Measurements from ENCODE around the gene KRTAP6-3.

- TF ChIP-seq CTCF (IDR thresholded peaks at IDR 0.05) (no peak), ZBTB43 (CRISPR knock-in tag; IDR thresholded peaks at IDR 0.05) (no peak), TP53 (CRISPR knock-in tag; IDR thresholded peaks at IDR 0.05) (no peak), FOXK1 (CRISPR knock-in tag; IDR thresholded peaks at IDR 0.05) (no peak), ZBTB21 (CRISPR knock-in tag; IDR thresholded peaks at IDR 0.05; ENCODE audit: borderline replicate concordance) (no peak), AFF4 (CRISPR knock-in tag; IDR thresholded peaks at IDR 0.05; ENCODE audit: borderline replicate concordance) (no peak), ARID4B (CRISPR knock-in tag; IDR thresholded peaks at IDR 0.05; ENCODE audit: borderline replicate concordance) (no peak), IRF2 (CRISPR knock-in tag; IDR thresholded peaks at IDR 0.05; ENCODE audit: borderline replicate concordance, low read depth) (no peak)
Observed at GRCh38 chr21:30629200-30629599, 37.0 kb downstream of the KRTAP6-3 start.

Measured in WTC11 (cell line).